T-helper 2 cell treated with Interferon-gamma antibody and Interleukin-4, amounts not matched to agents 5 μg/mL and 100 μg/mL, for 36 hours (primary cell): ENCODE measurements around the gene PDE11A.

ENCODE experiments used
- DNase-seq: peaks from one replicate; pipeline ENCODE4 v3.0.0; 2021; ENCODE audit warnings: low spot score
- H3K27ac Mint-ChIP-seq: one replicate; pipeline ENCODE4 v1.8.0; 2021; ENCODE audit warnings: mild to moderate bottlenecking, mixed read lengths
- H3K27me3 Mint-ChIP-seq: one replicate; pipeline ENCODE4 v1.8.0; 2021; ENCODE audit warnings: low read depth, mixed read lengths
- H3K36me3 Mint-ChIP-seq: one replicate; pipeline ENCODE4 v1.8.0; 2021; ENCODE audit warnings: low read depth, mixed read lengths
- H3K4me1 Mint-ChIP-seq: one replicate; pipeline ENCODE4 v1.8.0; 2021; ENCODE audit warnings: low read depth, mixed read lengths
- H3K4me3 Mint-ChIP-seq: one replicate; pipeline ENCODE4 v1.8.0; 2022; ENCODE audit warnings: mild to moderate bottlenecking, moderate library complexity, mixed read lengths
- H3K9me3 Mint-ChIP-seq: one replicate; pipeline ENCODE4 v1.8.0; 2021; ENCODE audit warnings: mixed read lengths

PDE11A gene

DNA sequence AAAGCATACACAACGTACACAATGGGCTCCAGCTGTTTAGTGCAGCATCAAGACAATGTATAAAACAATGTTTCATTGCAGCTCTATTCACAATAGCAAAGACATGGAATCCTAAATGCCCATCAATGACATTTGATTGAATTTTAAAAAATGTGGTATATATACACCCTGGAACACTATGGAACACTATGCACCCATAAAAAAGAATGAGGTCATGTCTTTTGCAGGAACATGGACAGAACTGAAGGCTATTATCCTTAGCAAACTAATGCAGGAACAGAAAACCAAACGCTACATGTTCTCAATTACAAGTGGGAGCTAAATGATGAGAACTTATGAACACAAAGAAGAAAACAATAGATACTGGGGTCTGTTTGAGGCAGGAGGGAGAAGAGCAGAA is 364.5 kb downstream of the PDE11A start:
- H3K27ac Mint-ChIP-seq: no peak overlapping the region
- no peak for DNase-seq
- no peak overlapping the region for H3K4me3 Mint-ChIP-seq
- no peaks in the 10 kb centered on the region for H3K36me3 Mint-ChIP-seq
- peaks cover 9% of the 10 kb centered on the region for H3K27me3 Mint-ChIP-seq
- H3K9me3 Mint-ChIP-seq: no peaks in the 10 kb centered on the region
- H3K4me1 Mint-ChIP-seq: no peaks in the 10 kb centered on the region

- Mint-ChIP-seq H3K27ac (no peak overlapping the region), H3K27me3 (peaks cover 13% of the 10 kb centered on the region), H3K36me3 (no peaks in the 10 kb centered on the region), H3K9me3 (no peaks in the 10 kb centered on the region), H3K4me1 (no peaks in the 10 kb centered on the region), H3K4me3 (no peak overlapping the region)
- no peak for DNase-seq
Measured at GRCh38 chr2:177705511-177706173, 366.9 kb downstream of the PDE11A start.

DNA sequence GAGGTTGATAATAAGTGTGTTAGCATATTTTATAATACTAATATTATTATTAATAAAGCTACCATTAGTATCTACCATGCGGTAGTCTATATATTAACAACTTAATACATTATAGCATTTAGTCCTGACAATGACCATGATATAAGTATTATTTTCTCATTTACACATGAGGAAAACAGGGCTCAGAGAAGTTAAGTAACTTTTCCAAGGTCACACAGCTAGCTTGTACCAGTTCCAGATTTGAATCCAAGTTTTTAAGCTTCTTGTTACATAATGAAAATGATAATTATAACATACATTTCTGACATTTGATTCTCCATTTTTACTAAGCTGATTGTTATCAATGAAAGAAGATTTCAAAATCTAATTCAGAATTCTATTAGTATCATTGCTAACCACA is 369.4 kb downstream of the PDE11A start:
- Mint-ChIP-seq H3K27me3 (peaks cover 18% of the 10 kb centered on the region), H3K4me1 (no peaks in the 10 kb centered on the region), H3K4me3 (no peak overlapping the region), H3K9me3 (no peaks in the 10 kb centered on the region), H3K27ac (no peak overlapping the region), H3K36me3 (no peaks in the 10 kb centered on the region)
- no peak for DNase-seq

DNA sequence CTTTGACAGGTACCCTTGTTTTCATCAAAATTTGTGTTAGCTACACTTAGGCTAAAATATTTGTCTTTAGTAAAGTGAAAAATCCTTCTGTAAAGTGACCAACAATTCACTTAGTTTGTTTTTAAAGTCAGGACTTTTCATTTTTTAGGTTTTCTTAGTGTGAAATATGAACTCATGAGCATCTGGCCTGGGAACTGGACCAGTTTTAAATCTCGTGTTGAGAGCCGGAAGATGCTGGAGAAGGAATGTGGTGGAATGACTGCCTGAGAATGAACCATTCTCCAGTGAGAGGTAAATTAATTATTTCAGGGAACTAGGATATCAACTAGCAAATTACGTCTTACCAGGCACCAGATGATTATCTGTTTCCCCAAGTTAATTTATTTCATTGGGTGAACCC is 374.3 kb downstream of the PDE11A start:
- Mint-ChIP-seq H3K36me3 (no peaks in the 10 kb centered on the region), H3K4me1 (no peaks in the 10 kb centered on the region), H3K27me3 (peaks cover 37% of the 10 kb centered on the region), H3K9me3 (no peaks in the 10 kb centered on the region), H3K4me3 (no peak overlapping the region), H3K27ac (no peak overlapping the region)
- no peak for DNase-seq

DNA sequence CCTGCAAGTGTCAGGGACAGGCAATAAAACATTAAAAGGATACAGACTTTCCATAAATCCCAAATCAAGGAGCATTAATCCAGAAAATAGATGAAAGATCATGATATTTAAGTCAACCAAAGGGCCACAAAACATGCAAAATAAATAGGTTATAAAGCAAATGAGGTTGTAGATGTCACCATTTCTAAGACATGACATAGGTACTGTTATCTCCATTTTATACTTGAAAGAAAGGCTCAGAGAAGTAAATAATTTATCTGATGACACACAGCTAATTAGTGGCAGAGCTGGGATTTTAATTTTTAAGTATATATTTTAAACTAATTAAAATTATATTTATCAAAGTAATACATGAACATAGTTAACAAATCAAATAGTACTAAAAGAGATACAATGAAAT is 378.2 kb downstream of the PDE11A start:
- no peak overlapping the region for H3K27ac Mint-ChIP-seq
- H3K36me3 Mint-ChIP-seq: no peaks in the 10 kb centered on the region
- H3K4me3 Mint-ChIP-seq: no peak overlapping the region
- H3K9me3 Mint-ChIP-seq: no peaks in the 10 kb centered on the region
- no peak for DNase-seq
- H3K27me3 Mint-ChIP-seq: peaks cover 34% of the 10 kb centered on the region
- H3K4me1 Mint-ChIP-seq: peaks cover 4% of the 10 kb centered on the region

DNA sequence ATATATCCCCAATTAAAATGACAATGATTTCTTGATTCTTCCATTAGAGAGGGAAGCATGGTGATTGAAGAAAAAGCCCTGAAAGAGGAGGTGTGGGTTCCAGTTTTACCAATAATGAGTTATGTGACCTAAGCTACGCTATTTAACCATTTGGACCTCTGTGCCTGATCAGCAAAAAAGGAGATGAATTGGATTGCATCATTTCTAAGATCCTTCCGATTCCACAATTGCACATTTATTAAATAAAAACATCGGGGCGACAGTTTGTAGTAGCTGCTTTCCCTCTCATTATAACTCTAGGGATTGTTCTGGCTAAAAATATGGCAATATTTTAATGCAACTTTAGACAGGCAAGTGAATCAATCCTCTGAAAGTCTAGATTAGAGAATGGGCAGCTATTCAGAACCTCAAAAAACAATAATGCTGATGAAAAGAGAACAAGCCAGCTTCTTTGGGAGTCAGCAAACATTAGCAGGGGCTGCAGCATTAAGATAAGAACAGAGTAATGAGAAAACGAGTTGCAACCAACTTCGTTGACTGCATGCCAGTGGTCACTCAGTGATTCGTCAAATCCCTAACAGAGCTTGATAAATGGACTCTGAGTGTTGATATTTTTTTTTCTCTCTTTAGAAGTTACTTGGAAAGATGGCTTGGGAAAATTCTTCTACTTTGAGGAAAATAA is 378.8 kb downstream of the PDE11A start:
- H3K27ac Mint-ChIP-seq: no peak overlapping the region
- DNase-seq: no peak

GRCh38 chr2:177692783-177693269 is 379.8 kb downstream of the PDE11A start:
- no peak overlapping the region for H3K27ac Mint-ChIP-seq
- H3K4me1 Mint-ChIP-seq: peaks cover 4% of the 10 kb centered on the region
- H3K36me3 Mint-ChIP-seq: no peaks in the 10 kb centered on the region
- no peak overlapping the region for H3K4me3 Mint-ChIP-seq
- no peak for DNase-seq
- H3K9me3 Mint-ChIP-seq: no peaks in the 10 kb centered on the region
- peaks cover 31% of the 10 kb centered on the region for H3K27me3 Mint-ChIP-seq

More for the DNA sequence above, 378.8 kb downstream of the PDE11A start:
- H3K36me3 Mint-ChIP-seq: no peaks in the 10 kb centered on the region
- H3K4me1 Mint-ChIP-seq: peaks cover 4% of the 10 kb centered on the region
- no peak overlapping the region for H3K4me3 Mint-ChIP-seq
- H3K9me3 Mint-ChIP-seq: no peaks in the 10 kb centered on the region
- peaks cover 34% of the 10 kb centered on the region for H3K27me3 Mint-ChIP-seq

GRCh38 chr2:177692042-177692782 is 380.4 kb downstream of the PDE11A start:
- Mint-ChIP-seq H3K4me1 (peaks cover 4% of the 10 kb centered on the region), H3K27ac (no peak overlapping the region), H3K4me3 (no peak overlapping the region), H3K36me3 (no peaks in the 10 kb centered on the region), H3K27me3 (peaks cover 31% of the 10 kb centered on the region), H3K9me3 (no peaks in the 10 kb centered on the region)
- no peak for DNase-seq

- DNase-seq: no peak
- Mint-ChIP-seq H3K27ac (no peak overlapping the region), H3K36me3 (no peaks in the 10 kb centered on the region), H3K27me3 (peaks cover 25% of the 10 kb centered on the region), H3K4me1 (peaks cover 4% of the 10 kb centered on the region), H3K9me3 (no peaks in the 10 kb centered on the region), H3K4me3 (no peak overlapping the region)
Measured at GRCh38 chr2:177691177-177691576, 381.4 kb downstream of the PDE11A start.

- Mint-ChIP-seq H3K27me3 (peaks cover 16% of the 10 kb centered on the region), H3K27ac (no peak overlapping the region), H3K36me3 (no peaks in the 10 kb centered on the region), H3K4me3 (no peak overlapping the region), H3K4me1 (peaks cover 4% of the 10 kb centered on the region), H3K9me3 (no peaks in the 10 kb centered on the region)
- DNase-seq: no peak
Measured at GRCh38 chr2:177689623-177690022, 383.0 kb downstream of the PDE11A start.

GRCh38 chr2:177688844-177689243 is 383.7 kb downstream of the PDE11A start:
- Mint-ChIP-seq H3K9me3 (no peaks in the 10 kb centered on the region), H3K36me3 (no peaks in the 10 kb centered on the region)

GRCh38 chr2:177683661-177684069 is 388.9 kb downstream of the PDE11A start:
- Mint-ChIP-seq H3K27me3 (peaks cover 2% of the 10 kb centered on the region), H3K4me3 (no peak overlapping the region), H3K27ac (no peak overlapping the region), H3K9me3 (no peaks in the 10 kb centered on the region), H3K4me1 (no peaks in the 10 kb centered on the region), H3K36me3 (no peaks in the 10 kb centered on the region)
- DNase-seq: no peak

More at GRCh38 chr2:177688844-177689243, 383.7 kb downstream of the PDE11A start:
- DNase-seq: no peak
- Mint-ChIP-seq H3K27me3 (peaks cover 10% of the 10 kb centered on the region), H3K27ac (no peak overlapping the region), H3K4me3 (no peak overlapping the region), H3K4me1 (peaks cover 4% of the 10 kb centered on the region)

DNA sequence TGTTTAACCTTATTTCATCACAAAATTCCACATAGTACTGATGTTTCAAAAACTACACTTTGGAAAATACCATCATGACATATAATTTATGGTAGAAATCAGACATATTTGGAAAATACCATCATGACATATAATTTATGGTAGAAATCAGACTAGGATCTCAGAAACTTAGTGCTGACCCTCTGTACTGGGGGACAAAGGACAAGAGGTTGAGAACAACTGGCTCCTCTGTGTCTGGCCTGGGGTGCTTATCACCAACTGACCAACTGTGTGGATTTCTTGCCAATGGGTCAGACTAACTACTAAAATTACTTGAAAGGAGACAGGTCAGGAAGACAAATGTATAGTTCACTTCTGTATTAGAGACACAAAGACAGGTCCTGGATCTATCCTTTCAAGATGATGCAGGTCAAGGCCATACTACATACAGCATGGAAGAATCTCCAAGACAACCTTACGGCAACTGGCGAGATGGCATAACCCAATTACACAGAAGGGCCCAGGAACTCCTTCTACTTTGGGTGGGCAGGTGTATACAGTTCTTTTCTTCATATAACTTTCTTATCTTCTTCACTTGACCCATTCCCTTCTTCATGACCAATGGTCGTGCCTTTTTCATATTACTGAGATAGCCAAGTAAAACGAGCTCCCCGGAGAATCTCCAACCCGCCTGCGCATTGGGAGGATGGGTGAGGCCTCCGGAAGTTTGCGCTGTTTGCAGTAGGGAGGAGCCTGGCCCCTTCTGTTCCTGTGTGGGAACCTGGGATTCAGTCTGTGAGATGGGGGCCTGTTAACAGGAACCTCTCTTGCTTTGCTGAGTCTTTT is 389.5 kb downstream of the PDE11A start:
- no peak overlapping the region for H3K27ac Mint-ChIP-seq
- H3K27me3 Mint-ChIP-seq: no peaks in the 10 kb centered on the region
- H3K36me3 Mint-ChIP-seq: no peaks in the 10 kb centered on the region
- no peaks in the 10 kb centered on the region for H3K9me3 Mint-ChIP-seq
- DNase-seq: no peak
- H3K4me1 Mint-ChIP-seq: no peaks in the 10 kb centered on the region
- H3K4me3 Mint-ChIP-seq: no peak overlapping the region
